ENCODE results near the gene PNMA8A. TPM values are rescaled to one million over a fixed set of nuclear protein-coding genes. Genes with fewer than 3 reads are reported as not detected.
"Not testable (repeated sequence)": the region's sequence is repeated elsewhere in the genome, so short reads cannot be mapped to it uniquely, and the experiment has no call there.

PNMA8A gene
- total RNA-seq, 4 donors from 2014 or later, result 0.38 TPM; not detected in 3

DNA sequence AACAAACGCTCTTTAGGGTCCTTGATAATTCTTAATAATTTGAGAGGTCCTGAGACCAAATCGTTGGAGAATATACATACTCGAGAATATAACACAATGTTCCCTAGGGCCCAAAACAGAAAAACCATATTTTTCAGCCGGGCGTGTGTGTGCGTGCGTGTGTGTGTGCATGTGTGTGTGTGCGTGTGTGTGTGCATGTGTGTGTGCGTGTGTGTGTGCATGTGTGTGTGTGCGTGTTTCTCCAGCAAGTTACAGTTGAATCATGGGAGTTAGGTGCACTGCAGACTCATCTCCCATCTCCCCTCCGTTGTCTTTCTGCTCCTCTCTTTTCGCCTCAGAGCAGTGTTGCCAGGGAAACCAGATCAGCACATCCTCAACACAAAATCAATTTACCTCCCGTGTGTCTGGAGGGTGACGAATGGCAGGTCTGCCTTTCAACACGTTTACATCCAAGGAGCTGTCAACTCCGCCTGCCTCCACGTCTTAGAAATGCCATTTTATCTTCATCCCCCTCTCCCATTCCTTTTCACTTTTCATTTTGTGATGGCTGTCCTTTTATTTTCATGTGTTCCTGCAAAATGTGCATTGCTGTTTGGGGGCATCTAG is 32.6 kb upstream of the PNMA8A start:
- DNase-seq, result no peak
- 63 to 65% methylated on average over 15 to 17 of the region's 17 CpGs for WGBS, 2 donors
- H3K4me3 ChIP-seq, result no peak overlapping the region
- no peaks in the 10 kb centered on the region for H3K4me1 ChIP-seq
- peaks cover 0 to 3% (median 0%) of the 10 kb centered on the region in 3 donors for H3K9me3 ChIP-seq
- H3K27me3 ChIP-seq, result peaks cover 0 to 10% (median 0%) of the 10 kb centered on the region in 4 donors
- TF ChIP-seq, protein P1, sequence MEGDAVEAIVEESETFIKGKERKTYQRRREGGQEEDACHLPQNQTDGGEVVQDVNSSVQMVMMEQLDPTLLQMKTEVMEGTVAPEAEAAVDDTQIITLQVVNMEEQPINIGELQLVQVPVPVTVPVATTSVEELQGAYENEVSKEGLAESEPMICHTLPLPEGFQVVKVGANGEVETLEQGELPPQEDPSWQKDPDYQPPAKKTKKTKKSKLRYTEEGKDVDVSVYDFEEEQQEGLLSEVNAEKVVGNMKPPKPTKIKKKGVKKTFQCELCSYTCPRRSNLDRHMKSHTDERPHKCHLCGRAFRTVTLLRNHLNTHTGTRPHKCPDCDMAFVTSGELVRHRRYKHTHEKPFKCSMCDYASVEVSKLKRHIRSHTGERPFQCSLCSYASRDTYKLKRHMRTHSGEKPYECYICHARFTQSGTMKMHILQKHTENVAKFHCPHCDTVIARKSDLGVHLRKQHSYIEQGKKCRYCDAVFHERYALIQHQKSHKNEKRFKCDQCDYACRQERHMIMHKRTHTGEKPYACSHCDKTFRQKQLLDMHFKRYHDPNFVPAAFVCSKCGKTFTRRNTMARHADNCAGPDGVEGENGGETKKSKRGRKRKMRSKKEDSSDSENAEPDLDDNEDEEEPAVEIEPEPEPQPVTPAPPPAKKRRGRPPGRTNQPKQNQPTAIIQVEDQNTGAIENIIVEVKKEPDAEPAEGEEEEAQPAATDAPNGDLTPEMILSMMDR (IDR thresholded peaks at IDR 0.05), result no peak
- no peak for TF ChIP-seq POLR2A (IDR thresholded peaks at IDR 0.05)
- H3K36me3 ChIP-seq, result no peaks in the 10 kb centered on the region
- intact Hi-C loops (cut with DNase I), result no loop called here
- H3K27ac ChIP-seq, result no peak overlapping the region

DNA sequence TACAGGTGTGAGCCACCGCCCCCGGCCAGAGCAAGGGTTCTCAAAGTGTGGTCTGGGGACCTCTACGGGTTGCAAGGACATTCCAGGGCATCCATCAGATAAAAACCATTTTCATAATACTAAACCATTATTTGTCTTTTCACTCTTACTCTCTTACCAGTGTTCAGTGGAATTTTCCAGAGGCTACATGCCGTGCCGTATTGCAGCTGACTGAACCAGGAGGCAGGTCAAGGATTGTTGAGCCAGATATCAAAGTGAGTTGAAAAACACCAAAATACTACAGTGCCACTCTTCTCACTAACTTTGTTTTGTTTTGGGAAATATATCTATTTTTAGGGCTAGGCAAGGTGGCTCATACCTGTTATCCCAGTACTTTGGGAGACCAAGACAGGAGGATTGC is 31.5 kb upstream of the PNMA8A start:
- no peak for TF ChIP-seq POLR2A (IDR thresholded peaks at IDR 0.05)
- TF ChIP-seq, protein P1 (IDR thresholded peaks at IDR 0.05), result no peak
- WGBS, 2 donors, result 91 to 94% methylated on average over 5 of the region's 5 CpGs
- Histone ChIP-seq H3K27me3 (peaks cover 0 to 8% (median 0%) of the 10 kb centered on the region in 4 donors), H3K9me3 (peaks cover 0 to 3% (median 0%) of the 10 kb centered on the region in 3 donors), H3K4me3 (no peak overlapping the region), H3K36me3 (no peaks in the 10 kb centered on the region), H3K4me1 (no peaks in the 10 kb centered on the region), H3K27ac (no peak overlapping the region)
- intact Hi-C loops (cut with DNase I), result no loop called here
- no peak for DNase-seq

DNA sequence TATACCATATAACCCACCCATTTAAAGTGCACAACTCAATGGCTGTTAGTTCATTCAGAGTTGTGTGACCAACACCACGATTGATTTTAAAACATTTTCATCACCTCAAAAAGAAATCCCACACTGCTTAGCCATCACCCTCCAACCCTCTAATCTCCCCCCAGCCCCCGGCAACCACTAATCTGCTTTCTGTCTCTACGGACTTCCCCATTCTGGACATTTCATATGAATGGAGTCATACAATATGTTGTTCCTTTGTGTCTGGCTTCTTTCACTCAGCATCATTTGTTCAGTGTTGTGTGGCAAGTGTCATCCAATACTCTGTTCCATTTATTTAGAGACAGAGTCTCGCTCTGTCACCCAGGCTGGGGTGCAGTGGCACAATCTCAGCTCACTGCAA is 28.3 kb upstream of the PNMA8A start:
- H3K4me1 ChIP-seq, result peaks cover 5 to 13% (median 9%) of the 10 kb centered on the region in 3 donors
- intact Hi-C loops (cut with DNase I), result no loop called here

DNA sequence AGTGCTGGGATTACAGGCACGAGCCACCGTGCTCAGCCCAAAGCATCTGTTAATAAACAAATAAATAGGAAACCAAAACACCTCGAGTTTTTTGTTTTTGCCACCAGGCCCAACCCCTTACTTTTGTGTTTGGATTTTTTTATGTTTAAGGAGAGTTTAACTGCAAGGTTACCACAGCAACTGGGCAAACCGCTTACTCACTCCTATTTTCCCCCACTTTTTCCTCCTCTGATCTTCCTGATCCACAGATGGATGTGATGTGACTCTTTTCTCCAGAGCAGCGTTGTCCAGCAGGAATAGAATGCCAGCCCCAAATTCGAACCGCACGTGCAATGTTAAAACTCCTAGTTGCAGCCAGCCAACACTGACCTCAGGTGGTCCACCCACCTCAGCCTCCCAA is 26.4 kb upstream of the PNMA8A start:
- peaks cover 0 to 31% (median 3%) of the 10 kb centered on the region in 4 donors for H3K27me3 ChIP-seq
- no peak for DNase-seq
- WGBS, 2 donors, result 75 to 84% methylated on average over 8 of the region's 8 CpGs
- intact Hi-C loops (cut with DNase I), result no loop called here
- H3K36me3 ChIP-seq, result no peaks in the 10 kb centered on the region
- H3K27ac ChIP-seq, result no peak overlapping the region
- TF ChIP-seq, protein P1 (IDR thresholded peaks at IDR 0.05), result no peak
- TF ChIP-seq POLR2A (IDR thresholded peaks at IDR 0.05), result no peak
- no peak overlapping the region for H3K4me3 ChIP-seq
- H3K4me1 ChIP-seq, result peaks cover 8 to 31% (median 21%) of the 10 kb centered on the region in 3 donors
- H3K9me3 ChIP-seq, result no peaks in the 10 kb centered on the region

More for the DNA sequence above, 28.3 kb upstream of the PNMA8A start:
- 61 to 73% methylated on average over 4 of the region's 4 CpGs for WGBS, 2 donors
- H3K27ac ChIP-seq, result no peak overlapping the region
- H3K9me3 ChIP-seq, result peaks cover 0 to under 1% (median 0%) of the 10 kb centered on the region in 3 donors
- no peak for DNase-seq
- peaks cover 0 to 14% (median 0%) of the 10 kb centered on the region in 4 donors for H3K27me3 ChIP-seq
- H3K4me3 ChIP-seq, result no peak overlapping the region
- TF ChIP-seq, protein P1 (IDR thresholded peaks at IDR 0.05), result no peak
- no peak for TF ChIP-seq POLR2A (IDR thresholded peaks at IDR 0.05)
- H3K36me3 ChIP-seq, result no peaks in the 10 kb centered on the region

DNA sequence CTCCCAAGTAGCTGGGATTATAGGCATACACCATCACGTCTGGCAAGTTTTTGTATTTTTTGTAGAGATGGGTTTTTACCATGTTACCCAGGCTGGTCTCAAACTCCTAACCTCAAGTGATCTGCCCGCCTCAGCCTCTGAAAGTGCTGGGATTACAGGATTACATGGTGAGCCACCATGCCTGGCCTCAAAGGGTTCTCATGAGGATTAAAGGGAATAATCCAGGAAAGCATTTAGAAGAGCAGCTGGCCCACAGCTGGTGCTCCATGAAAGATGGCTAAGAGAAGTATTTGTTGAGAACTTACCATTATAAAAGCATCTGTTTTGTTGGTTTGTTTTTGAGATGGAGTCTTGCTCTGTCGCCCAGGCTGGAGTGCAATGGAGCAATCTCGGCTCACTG is 25.5 kb upstream of the PNMA8A start:
- DNase-seq; H3K4me3 ChIP-seq; H3K27ac ChIP-seq; H3K9me3 ChIP-seq; intact Hi-C loops (cut with DNase I); H3K36me3 ChIP-seq: not testable (repeated sequence)
- WGBS, 2 donors, result 71 to 89% methylated on average over 4 of the region's 4 CpGs
- H3K27me3 ChIP-seq, result peaks cover 0 to 40% (median 3%) of the 10 kb centered on the region in 4 donors
- peaks cover 8 to 39% (median 21%) of the 10 kb centered on the region in 3 donors for H3K4me1 ChIP-seq

All from esophagus squamous epithelium (tissue), 5 donors.